BE2C (cell line): ENCODE measurements around the gene STK32C.
A peak's percentile ranks its signal among the peaks of the same experiment; 100 is the strongest.
"Not testable (repeated sequence)": the region's sequence is repeated elsewhere in the genome, so short reads cannot be mapped to it uniquely, and the experiment has no call there.

Source experiments
- DNase-seq: peaks from one replicate; pipeline ENCODE4 v3.0.0-alpha.2; 2020
- H3K27me3 ChIP-seq: fragments of 250-450 bp; sonication (Bioruptor Pico); 2 replicates; pipeline ENCODE4 v1.5.1; 2020; ENCODE audit warnings: mild to moderate bottlenecking
- H3K36me3 ChIP-seq: fragments of 250-450 bp; sonication (Bioruptor Pico); 2 replicates; pipeline ENCODE4 v1.5.1; 2020; ENCODE audit warnings: mild to moderate bottlenecking
- H3K4me1 ChIP-seq: fragments of 250-450 bp; sonication (Bioruptor Pico); 2 replicates; pipeline ENCODE4 v1.5.1; 2020
- H3K4me3 ChIP-seq: 2 replicates; pipeline ENCODE4 v1.5.1; 2011; ENCODE audit warnings: low read depth, low read length
- H3K9me3 ChIP-seq: fragments of 250-450 bp; sonication (Bioruptor Pico); 2 replicates; pipeline ENCODE4 v1.5.1; 2020
- CTCF ChIP-seq: IDR thresholded peaks from 2 replicates; pipeline ENCODE4 v1.5.1; 2012; ENCODE audit warnings: mild to moderate bottlenecking, low read depth, low read length

Gene STK32C

GRCh38 chr10:132297526-132297925 is 10.2 kb downstream of the STK32C start:
- no peaks in the 10 kb centered on the region for H3K36me3 ChIP-seq
- no peak overlapping the region for H3K4me3 ChIP-seq
- H3K27me3 ChIP-seq, result no peaks in the 10 kb centered on the region
- no peak for DNase-seq
- no peaks in the 10 kb centered on the region for H3K9me3 ChIP-seq
- H3K4me1 ChIP-seq, result no peaks in the 10 kb centered on the region
- no peak for TF ChIP-seq CTCF

GRCh38 chr10:132296666-132297443 is 10.9 kb downstream of the STK32C start:
- TF ChIP-seq CTCF, result no peak
- DNase-seq, result no peak
- Histone ChIP-seq H3K36me3 (no peaks in the 10 kb centered on the region), H3K4me1 (no peaks in the 10 kb centered on the region), H3K4me3 (no peak overlapping the region), H3K27me3 (no peaks in the 10 kb centered on the region), H3K9me3 (no peaks in the 10 kb centered on the region)

GRCh38 chr10:132295481-132295880 is 12.3 kb downstream of the STK32C start:
- not testable (repeated sequence) for H3K4me3 ChIP-seq, DNase-seq, H3K9me3 ChIP-seq, H3K36me3 ChIP-seq, H3K4me1 ChIP-seq, H3K27me3 ChIP-seq

- Histone ChIP-seq H3K27me3 (no peaks in the 10 kb centered on the region), H3K4me1 (no peaks in the 10 kb centered on the region), H3K9me3 (no peaks in the 10 kb centered on the region), H3K4me3 (no peak overlapping the region), H3K36me3 (no peaks in the 10 kb centered on the region)
- no peak for DNase-seq
- TF ChIP-seq CTCF, result no peak
Measured at GRCh38 chr10:132294561-132295318, 13.0 kb downstream of the STK32C start.

GRCh38 chr10:132293813-132294520 is 13.8 kb downstream of the STK32C start:
- no peak for TF ChIP-seq CTCF
- Histone ChIP-seq H3K9me3 (no peaks in the 10 kb centered on the region), H3K36me3 (no peaks in the 10 kb centered on the region), H3K27me3 (no peaks in the 10 kb centered on the region), H3K4me1 (no peaks in the 10 kb centered on the region), H3K4me3 (no peak overlapping the region)
- no peak for DNase-seq

GRCh38 chr10:132293201-132293812 is 14.4 kb downstream of the STK32C start:
- Histone ChIP-seq H3K36me3 (no peaks in the 10 kb centered on the region), H3K4me1 (no peaks in the 10 kb centered on the region), H3K9me3 (no peaks in the 10 kb centered on the region), H3K27me3 (no peaks in the 10 kb centered on the region), H3K4me3 (no peak overlapping the region)
- DNase-seq, result peak; percentile 48
- TF ChIP-seq CTCF, result no peak
